Uterus (tissue), 4 donors: ENCODE measurements around the gene RAB43. TPM values are rescaled to one million over a fixed set of nuclear protein-coding genes. Genes with fewer than 3 reads are reported as not detected.
"Not testable (repeated sequence)": the region's sequence is repeated elsewhere in the genome, so short reads cannot be mapped to it uniquely, and the experiment has no call there.

Experiments used
- DNase-seq, 2 donors: peaks; one replicate each; pipeline ENCODE4 v3.0.0-alpha.2; 2019 to 2020
- H3K27ac ChIP-seq, 2 donors: fragments of 200-600 bp; sonication (generic); 1 replicate in 1 of 2; 2 replicates in 1 of 2; pipeline ENCODE4 v1.5.1; 2016 to 2018
- H3K27me3 ChIP-seq, 2 donors: fragments of 200-600 bp; sonication (generic); one replicate each; pipeline ENCODE4 v1.5.1; 2018 to 2019; ENCODE audit warnings: control low read depth in 1 of 2
- H3K36me3 ChIP-seq, 2 donors: fragments of 200-600 bp; sonication (generic); one replicate each; pipeline ENCODE4 v1.5.1; 2019; ENCODE audit warnings: control low read depth in 1 of 2
- H3K4me1 ChIP-seq, 2 donors: fragments of 200-600 bp; sonication (generic); one replicate each; pipeline ENCODE4 v1.5.1; 2018 to 2019; ENCODE audit warnings: control low read depth in 1 of 2
- H3K4me3 ChIP-seq, 2 donors: fragments of 200-600 bp; sonication (generic); 1 replicate in 1 of 2; 2 replicates in 1 of 2; pipeline ENCODE4 v1.5.1; 2018 to 2019; ENCODE audit warnings: mild to moderate bottlenecking in 1 of 2
- H3K9me3 ChIP-seq, 2 donors: fragments of 200-600 bp; sonication (generic); one replicate each; pipeline ENCODE4 v1.5.1; 2019; ENCODE audit warnings: control low read depth in 1 of 2
- CTCF ChIP-seq, 4 experiments: fragments of 200-600 bp in 2 of 4; fragments of 450-650 bp in 2 of 4; sonication (generic) in 2 of 4; IDR thresholded peaks; one replicate each; pipeline ENCODE4 v1.5.1; 2016 to 2019; ENCODE audit warnings: antibody characterized with exemption in 4 of 4, mild to moderate bottlenecking in 2 of 4, moderate library complexity in 1 of 4
- POLR2A ChIP-seq, 2 donors: fragments of 450-650 bp; IDR thresholded peaks; one replicate each; pipeline ENCODE4 v1.6.1; 2016; ENCODE audit warnings: antibody characterized with exemption in 2 of 2, mild to moderate bottlenecking in 1 of 2, moderate library complexity in 1 of 2
- intact Hi-C: fragments of 100-400 bp; cut with DNase I; formaldehyde crosslinking; loops from one replicate; pipeline ENCODE4 v1.15.1; 2023; ENCODE audit warnings: low total_unique reads
- total RNA-seq, 4 donors: library from RNA; depleted of rRNA in 3 of 4; stranded (reverse); fragments of >200 nt in 3 of 4; gene quantifications; one replicate each; pipeline versions ENCODE4 v1.1.0 to v1.2.4, GENCODE V29; 2014 to 2023
- donor health status: DM: yes; HTN: yes; CAD: no.

RAB43 gene
- 10 to 100 TPM; 10.8 to 38.2 (median 26.8) TPM for total RNA-seq

- H3K27me3 ChIP-seq: no peaks in the 10 kb centered on the region
- no peaks in the 10 kb centered on the region for H3K36me3 ChIP-seq
- intact Hi-C loops: no loop called here
- H3K4me1 ChIP-seq: peaks cover 0 to 6% of the 10 kb centered on the region in 2 donors
- H3K27ac ChIP-seq: peak within 1 kb of the TSS; percentile 87 to 95
- TF ChIP-seq POLR2A (IDR thresholded peaks at IDR 0.05) (no peak), CTCF (IDR thresholded peaks at IDR 0.05) (no peak)
- DNase-seq: peak; percentile 93 to 94
- H3K4me3 ChIP-seq: peak within 1 kb of the TSS; percentile 56 to 85
- no peaks in the 10 kb centered on the region for H3K9me3 ChIP-seq
Measured at GRCh38 chr3:129121792-129122411, at the start of gene RAB43. TSS of gene RAB43 (minus strand) at chr3:129121804. CDS start at chr3:129121489, 315 bp downstream.

GRCh38 chr3:129166579-129167332, 45.2 kb upstream of the RAB43 start:
- Histone ChIP-seq H3K4me1 (peaks cover 0 to 16% of the 10 kb centered on the region in 2 donors), H3K4me3 (no peak overlapping the region), H3K9me3 (no peaks in the 10 kb centered on the region), H3K27me3 (no peaks in the 10 kb centered on the region), H3K36me3 (no peaks in the 10 kb centered on the region), H3K27ac (no peak overlapping the region)
- TF ChIP-seq POLR2A (IDR thresholded peaks at IDR 0.05): no peak
- no peak for TF ChIP-seq CTCF (IDR thresholded peaks at IDR 0.05)
- intact Hi-C loops: no loop called here
- no peak for DNase-seq

- H3K27me3 ChIP-seq, H3K4me3 ChIP-seq, H3K27ac ChIP-seq, intact Hi-C loops, DNase-seq, H3K9me3 ChIP-seq, H3K36me3 ChIP-seq: not testable (repeated sequence)
- peaks cover 0 to 11% of the 10 kb centered on the region in 2 donors for H3K4me1 ChIP-seq
Measured at GRCh38 chr3:129165594-129165993, 44.0 kb upstream of the RAB43 start.

GRCh38 chr3:129164500-129164899, 42.9 kb upstream of the RAB43 start:
- no peaks in the 10 kb centered on the region for H3K27me3 ChIP-seq
- intact Hi-C loops: no loop called here
- H3K9me3 ChIP-seq: no peaks in the 10 kb centered on the region
- TF ChIP-seq CTCF (IDR thresholded peaks at IDR 0.05) (no peak), POLR2A (IDR thresholded peaks at IDR 0.05) (no peak)
- no peak overlapping the region for H3K27ac ChIP-seq
- H3K4me3 ChIP-seq: no peak overlapping the region
- no peak for DNase-seq
- peaks cover 0 to 16% of the 10 kb centered on the region in 2 donors for H3K4me1 ChIP-seq
- H3K36me3 ChIP-seq: no peaks in the 10 kb centered on the region

- Histone ChIP-seq H3K9me3 (no peaks in the 10 kb centered on the region), H3K36me3 (no peaks in the 10 kb centered on the region), H3K27me3 (no peaks in the 10 kb centered on the region), H3K4me1 (peaks cover 0 to 19% of the 10 kb centered on the region in 2 donors), H3K4me3 (no peak overlapping the region), H3K27ac (peak overlapping the region; percentile 92 to 93)
- no peak for DNase-seq
- intact Hi-C loops: no loop called here
- no peak for TF ChIP-seq CTCF (IDR thresholded peaks at IDR 0.05)
- TF ChIP-seq POLR2A (IDR thresholded peaks at IDR 0.05): no peak
Measured at GRCh38 chr3:129162729-129163579, 41.4 kb upstream of the RAB43 start.
